HEK293T (cell line): ENCODE measurements around the gene TEAD3.

Experiments used
- BHLHE40 ChIP-seq: fragments of 450-650 bp; IDR thresholded peaks from 2 replicates; pipeline ENCODE4 v1.6.1; 2016; ENCODE audit warnings: mild to moderate bottlenecking, moderate library complexity, borderline replicate concordance
- FOXA1 ChIP-seq: fragments of 450-650 bp; IDR thresholded peaks from 2 replicates; pipeline ENCODE4 v1.6.1; 2016; ENCODE audit warnings: mild to moderate bottlenecking
- FOXK2 ChIP-seq: fragments of 450-650 bp; IDR thresholded peaks from 2 replicates; pipeline ENCODE4 v1.6.1; 2016; ENCODE audit warnings: mild to moderate bottlenecking

DNA sequence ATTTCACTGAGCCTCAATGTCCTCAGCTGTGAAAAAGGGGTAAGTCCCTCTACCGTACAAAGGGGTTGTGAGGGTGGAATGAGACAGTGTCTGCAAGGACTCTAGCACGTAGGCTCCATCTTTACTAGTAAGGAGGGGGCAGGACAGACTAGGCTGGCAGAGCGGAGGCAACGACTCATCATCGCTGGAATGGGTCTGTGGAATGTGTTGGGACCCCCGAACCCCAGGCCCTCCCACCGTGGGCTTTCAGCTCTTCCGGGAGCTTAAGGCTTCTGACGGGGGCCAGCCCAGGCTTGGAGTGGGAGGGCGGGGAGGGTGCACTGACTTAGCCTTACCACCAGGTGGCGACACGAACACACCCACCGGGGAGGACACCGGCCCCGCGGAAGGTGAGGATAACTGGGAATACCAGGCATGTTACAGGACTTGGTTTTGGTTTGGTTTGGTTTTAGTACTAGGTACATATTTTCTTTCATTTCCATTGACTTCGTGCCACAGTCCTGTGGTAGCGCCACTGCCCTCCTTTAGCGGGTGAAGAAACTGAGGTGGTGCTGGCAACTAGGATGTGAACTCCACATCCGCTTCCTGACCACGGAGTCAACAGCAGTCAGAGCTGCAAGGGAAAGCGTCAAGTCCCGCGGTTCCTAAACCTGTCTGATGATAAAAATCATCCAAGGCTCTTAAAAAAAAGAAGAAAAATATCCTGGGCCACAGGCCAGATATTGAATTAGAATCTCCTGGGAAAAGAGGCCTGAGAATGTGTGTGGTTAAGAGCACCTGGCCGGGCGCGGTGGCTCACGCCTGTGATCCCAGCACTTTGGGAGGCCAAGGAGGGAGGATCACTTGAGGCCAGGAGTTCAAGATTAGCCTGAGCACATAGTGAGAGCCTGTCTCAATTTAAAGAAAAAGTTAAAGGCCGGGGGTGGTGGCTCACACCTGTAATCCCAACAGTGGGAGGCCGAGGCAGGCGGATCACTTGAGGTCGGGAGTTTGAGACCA lies 26.1 kb upstream of the TEAD3 start:
- TF ChIP-seq FOXK2 (no peak), BHLHE40 (no peak), FOXA1 (no peak)
